Measurements from ENCODE around the gene HEYL.

DNA sequence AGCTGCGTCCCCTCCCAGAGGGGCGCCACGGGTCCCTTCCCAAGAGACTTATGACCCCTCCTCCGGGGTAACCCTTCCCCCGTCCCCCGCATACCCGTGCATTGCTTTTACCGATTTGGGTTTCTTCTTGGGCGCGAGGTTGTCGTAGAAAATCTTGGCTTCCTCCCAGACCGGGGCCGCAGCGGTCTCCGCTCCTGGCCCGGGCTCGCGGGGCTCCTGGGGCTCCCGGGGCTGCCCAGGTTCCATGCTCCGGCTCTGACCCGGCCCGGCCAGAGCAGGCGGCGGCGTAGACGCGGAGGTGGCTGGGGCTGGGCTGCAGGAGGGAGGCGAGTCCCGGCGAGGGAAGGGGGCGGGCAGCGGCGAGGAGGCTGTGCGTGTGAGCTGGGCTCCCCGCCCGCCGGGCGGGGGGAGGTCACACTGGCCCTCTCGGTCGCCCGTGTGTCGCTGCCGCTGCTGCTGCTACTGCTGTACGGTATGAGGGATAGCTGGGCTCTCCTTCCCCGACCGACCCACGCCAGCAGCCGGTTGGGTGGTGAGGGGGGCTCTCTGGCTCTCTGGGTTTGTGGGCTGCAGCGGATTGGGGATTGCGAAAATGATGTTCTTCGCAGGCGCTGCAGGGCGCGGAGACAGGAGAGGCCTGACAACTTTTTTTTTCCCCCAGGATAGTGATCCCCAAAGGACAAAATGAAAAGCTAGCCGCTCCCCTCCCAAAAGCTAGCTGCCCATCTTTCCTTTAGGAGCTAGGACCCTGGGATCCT, 32.5 kb upstream of the HEYL start, which contains the start of gene NT5C1A:
- TF ChIP-seq POLR2A (IDR thresholded peaks at IDR 0.05; ENCODE audit: low read depth, low read length) (no peak), TAF1 (IDR thresholded peaks at IDR 0.05; ENCODE audit: borderline replicate concordance, low read depth, low read length) (no peak)
